ENCODE data around the gene LONP2. TPM values are rescaled to one million over a fixed set of nuclear protein-coding genes. Genes with fewer than 3 reads are reported as not detected.

Gene LONP2
- total and polyA plus RNA-seq, 2 of the 13 experiments (the other 11 are each of a cell fraction or from before 2014, with no cell fraction given), result 39.2 to 63.3 TPM

GRCh38 chr16:48235556-48236136 lies 8.5 kb upstream of the LONP2 start (continued):
- TF ChIP-seq, protein P1, sequence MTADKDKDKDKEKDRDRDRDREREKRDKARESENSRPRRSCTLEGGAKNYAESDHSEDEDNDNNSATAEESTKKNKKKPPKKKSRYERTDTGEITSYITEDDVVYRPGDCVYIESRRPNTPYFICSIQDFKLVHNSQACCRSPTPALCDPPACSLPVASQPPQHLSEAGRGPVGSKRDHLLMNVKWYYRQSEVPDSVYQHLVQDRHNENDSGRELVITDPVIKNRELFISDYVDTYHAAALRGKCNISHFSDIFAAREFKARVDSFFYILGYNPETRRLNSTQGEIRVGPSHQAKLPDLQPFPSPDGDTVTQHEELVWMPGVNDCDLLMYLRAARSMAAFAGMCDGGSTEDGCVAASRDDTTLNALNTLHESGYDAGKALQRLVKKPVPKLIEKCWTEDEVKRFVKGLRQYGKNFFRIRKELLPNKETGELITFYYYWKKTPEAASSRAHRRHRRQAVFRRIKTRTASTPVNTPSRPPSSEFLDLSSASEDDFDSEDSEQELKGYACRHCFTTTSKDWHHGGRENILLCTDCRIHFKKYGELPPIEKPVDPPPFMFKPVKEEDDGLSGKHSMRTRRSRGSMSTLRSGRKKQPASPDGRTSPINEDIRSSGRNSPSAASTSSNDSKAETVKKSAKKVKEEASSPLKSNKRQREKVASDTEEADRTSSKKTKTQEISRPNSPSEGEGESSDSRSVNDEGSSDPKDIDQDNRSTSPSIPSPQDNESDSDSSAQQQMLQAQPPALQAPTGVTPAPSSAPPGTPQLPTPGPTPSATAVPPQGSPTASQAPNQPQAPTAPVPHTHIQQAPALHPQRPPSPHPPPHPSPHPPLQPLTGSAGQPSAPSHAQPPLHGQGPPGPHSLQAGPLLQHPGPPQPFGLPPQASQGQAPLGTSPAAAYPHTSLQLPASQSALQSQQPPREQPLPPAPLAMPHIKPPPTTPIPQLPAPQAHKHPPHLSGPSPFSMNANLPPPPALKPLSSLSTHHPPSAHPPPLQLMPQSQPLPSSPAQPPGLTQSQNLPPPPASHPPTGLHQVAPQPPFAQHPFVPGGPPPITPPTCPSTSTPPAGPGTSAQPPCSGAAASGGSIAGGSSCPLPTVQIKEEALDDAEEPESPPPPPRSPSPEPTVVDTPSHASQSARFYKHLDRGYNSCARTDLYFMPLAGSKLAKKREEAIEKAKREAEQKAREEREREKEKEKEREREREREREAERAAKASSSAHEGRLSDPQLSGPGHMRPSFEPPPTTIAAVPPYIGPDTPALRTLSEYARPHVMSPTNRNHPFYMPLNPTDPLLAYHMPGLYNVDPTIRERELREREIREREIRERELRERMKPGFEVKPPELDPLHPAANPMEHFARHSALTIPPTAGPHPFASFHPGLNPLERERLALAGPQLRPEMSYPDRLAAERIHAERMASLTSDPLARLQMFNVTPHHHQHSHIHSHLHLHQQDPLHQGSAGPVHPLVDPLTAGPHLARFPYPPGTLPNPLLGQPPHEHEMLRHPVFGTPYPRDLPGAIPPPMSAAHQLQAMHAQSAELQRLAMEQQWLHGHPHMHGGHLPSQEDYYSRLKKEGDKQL (CRISPR knock-in tag; IDR thresholded peaks at IDR 0.05; ENCODE audit: low read depth), result 0 out of 2 replicates have a peak, but pooled peaks have one; percentile 36
- TF ChIP-seq, protein P2, sequence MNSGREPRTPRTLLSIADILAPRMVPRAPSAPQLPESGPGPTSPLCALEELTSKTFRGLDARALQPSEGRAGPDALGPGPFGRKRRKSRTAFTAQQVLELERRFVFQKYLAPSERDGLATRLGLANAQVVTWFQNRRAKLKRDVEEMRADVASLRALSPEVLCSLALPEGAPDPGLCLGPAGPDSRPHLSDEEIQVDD (CRISPR knock-in tag; IDR thresholded peaks at IDR 0.05; ENCODE audit: borderline replicate concordance), result no peak
- TF ChIP-seq ZNF83 (CRISPR knock-in tag; IDR thresholded peaks at IDR 0.05; ENCODE audit: borderline replicate concordance) (no peak), ZC3H13 (CRISPR knock-in tag; IDR thresholded peaks at IDR 0.05) (no peak), ZNF564 (CRISPR knock-in tag; IDR thresholded peaks at IDR 0.05) (no peak), TARDBP (CRISPR knock-in tag; IDR thresholded peaks at IDR 0.05) (peak; percentile 61; the same call in 1 of the 2 replicates), NFYC (CRISPR knock-in tag; IDR thresholded peaks at IDR 0.05) (peak; percentile 17; the same call in 1 of the 2 replicates), IKZF1 (IDR thresholded peaks at IDR 0.05) (no peak), ZNF713 (CRISPR knock-in tag; IDR thresholded peaks at IDR 0.05) (no peak), SALL1 (CRISPR knock-in tag; IDR thresholded peaks at IDR 0.05) (peak; percentile 52; the same call in 1 of the 2 replicates), TCF7 (IDR thresholded peaks at IDR 0.05; ENCODE audit: low read depth) (no peak), ARID3A (IDR thresholded peaks at IDR 0.05; ENCODE audit: low read depth, low read length) (peak; percentile 64; the same call in 1 of the 2 replicates), ZNF205 (CRISPR knock-in tag; IDR thresholded peaks at IDR 0.05) (peak; percentile 86; the same call in 1 of the 2 replicates), SOX13 (IDR thresholded peaks at IDR 0.05) (no peak), SOX13 (CRISPR knock-in tag; conservative IDR thresholded peaks at IDR 0.05 in 1 of 2, IDR thresholded peaks at IDR 0.05 in 1 of 2) (peak in 1 of 2 experiments; percentile 52; a peak in 2 of 4 replicates)
- TF ChIP-seq, protein P3, sequence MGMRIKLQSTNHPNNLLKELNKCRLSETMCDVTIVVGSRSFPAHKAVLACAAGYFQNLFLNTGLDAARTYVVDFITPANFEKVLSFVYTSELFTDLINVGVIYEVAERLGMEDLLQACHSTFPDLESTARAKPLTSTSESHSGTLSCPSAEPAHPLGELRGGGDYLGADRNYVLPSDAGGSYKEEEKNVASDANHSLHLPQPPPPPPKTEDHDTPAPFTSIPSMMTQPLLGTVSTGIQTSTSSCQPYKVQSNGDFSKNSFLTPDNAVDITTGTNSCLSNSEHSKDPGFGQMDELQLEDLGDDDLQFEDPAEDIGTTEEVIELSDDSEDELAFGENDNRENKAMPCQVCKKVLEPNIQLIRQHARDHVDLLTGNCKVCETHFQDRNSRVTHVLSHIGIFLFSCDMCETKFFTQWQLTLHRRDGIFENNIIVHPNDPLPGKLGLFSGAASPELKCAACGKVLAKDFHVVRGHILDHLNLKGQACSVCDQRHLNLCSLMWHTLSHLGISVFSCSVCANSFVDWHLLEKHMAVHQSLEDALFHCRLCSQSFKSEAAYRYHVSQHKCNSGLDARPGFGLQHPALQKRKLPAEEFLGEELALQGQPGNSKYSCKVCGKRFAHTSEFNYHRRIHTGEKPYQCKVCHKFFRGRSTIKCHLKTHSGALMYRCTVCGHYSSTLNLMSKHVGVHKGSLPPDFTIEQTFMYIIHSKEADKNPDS (CRISPR knock-in tag; IDR thresholded peaks at IDR 0.05), result no peak
- TF ChIP-seq, protein P4, sequence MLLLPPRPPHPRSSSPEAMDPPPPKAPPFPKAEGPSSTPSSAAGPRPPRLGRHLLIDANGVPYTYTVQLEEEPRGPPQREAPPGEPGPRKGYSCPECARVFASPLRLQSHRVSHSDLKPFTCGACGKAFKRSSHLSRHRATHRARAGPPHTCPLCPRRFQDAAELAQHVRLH (CRISPR knock-in tag; IDR thresholded peaks at IDR 0.05; ENCODE audit: borderline replicate concordance, low read depth), result peak; percentile 40; the same call in 1 of the 2 replicates
- TF ChIP-seq, protein P5, sequence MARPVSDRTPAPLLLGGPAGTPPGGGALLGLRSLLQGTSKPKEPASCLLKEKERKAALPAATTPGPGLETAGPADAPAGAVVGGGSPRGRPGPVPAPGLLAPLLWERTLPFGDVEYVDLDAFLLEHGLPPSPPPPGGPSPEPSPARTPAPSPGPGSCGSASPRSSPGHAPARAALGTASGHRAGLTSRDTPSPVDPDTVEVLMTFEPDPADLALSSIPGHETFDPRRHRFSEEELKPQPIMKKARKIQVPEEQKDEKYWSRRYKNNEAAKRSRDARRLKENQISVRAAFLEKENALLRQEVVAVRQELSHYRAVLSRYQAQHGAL (CRISPR knock-in tag; IDR thresholded peaks at IDR 0.05; ENCODE audit: not compliant biosample characterization), result no peak
